ENCODE results near the gene FAM240A.

The FAM240A gene

DNA sequence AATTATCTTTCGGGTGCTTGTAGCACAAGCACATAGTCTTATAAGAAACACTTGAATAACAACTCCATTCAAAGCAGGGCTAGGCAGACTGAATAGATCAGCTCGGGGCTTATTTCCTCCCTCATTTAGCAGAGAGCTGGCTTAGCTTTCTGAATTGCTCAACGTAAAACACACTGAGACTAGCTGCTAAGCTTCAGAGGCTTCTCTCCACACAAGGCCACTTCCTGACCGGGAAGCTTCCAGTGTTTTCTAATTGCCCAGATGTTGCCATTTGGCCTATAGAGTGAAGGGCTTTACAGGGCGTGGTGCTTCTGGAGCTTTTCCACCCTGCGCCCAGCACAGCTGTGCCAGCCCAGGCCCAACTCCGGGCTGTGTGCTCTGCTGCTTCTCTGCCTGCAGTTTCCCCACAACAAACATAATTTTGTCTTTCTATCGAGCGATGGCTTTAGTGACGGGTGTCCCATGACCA lies 16.6 kb downstream of the FAM240A start:
- no peak for DNase-seq

DNA sequence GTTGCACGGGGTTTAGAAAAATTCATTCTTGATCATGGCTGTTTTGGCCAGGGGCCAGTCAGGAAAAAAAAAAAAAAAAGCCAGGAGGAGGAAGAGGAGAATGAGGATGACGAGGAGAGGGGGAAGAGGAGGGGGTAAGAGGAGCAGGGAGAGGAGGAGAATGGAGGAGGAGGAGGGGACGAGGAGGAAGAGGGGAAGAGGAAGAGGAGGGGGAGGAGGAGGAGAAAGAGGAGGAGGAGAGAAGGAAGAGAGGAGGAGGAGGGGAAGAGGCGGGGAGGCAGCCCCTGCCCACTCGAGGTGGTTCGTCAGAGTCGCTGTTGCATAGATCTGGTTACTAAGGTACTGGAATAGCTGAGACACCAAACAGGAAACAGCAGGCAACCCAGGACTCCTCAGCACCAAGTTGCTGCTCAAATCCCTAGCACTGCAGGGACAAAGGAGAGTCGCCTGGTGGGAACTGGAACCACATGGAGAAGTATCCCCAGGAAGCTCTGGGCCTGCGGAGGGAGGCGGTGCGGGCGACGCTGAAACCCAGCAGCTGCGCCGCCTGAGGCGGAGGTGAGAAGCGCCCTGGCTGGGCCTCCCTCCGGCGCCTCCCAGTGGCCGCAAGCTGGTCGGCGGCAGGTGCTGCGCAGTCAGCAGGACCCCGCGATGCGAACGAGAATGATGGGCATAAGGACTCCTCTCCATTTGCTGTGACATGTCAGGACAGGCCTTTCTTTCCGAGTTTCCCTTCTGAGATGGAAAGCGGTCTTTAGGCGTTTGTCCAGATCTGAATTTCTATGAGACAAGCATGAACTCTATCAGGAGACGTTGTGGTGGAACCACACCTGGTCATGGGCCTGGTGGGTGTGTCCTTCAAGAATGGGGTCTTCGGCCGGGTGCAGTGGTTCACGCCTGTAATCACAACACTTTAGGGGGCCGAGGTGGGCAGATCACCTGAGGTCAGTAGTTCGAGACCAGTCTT lies 17.5 kb downstream of the FAM240A start:
- DNase-seq = peak; percentile 83

DNA sequence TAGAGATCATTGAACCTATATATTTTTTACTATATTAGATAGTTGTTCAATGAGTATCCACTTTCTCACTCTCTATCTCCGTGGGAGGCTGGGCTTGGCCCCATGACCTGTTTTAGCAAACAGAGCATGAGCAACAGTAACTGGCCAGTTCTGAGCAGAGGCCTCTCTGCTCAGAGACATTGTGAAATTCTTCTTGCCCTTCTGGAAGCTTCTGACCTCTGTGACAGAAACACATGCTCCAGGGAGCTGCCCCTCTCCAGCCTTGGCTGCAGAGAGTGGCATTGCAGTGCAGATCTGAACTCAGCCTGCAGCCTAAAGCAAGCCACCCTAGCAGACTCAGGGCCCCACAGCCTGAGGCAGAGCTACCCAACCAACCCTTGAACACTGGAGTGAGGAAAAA lies 20.5 kb downstream of the FAM240A start:
- DNase-seq = no peak

DNA sequence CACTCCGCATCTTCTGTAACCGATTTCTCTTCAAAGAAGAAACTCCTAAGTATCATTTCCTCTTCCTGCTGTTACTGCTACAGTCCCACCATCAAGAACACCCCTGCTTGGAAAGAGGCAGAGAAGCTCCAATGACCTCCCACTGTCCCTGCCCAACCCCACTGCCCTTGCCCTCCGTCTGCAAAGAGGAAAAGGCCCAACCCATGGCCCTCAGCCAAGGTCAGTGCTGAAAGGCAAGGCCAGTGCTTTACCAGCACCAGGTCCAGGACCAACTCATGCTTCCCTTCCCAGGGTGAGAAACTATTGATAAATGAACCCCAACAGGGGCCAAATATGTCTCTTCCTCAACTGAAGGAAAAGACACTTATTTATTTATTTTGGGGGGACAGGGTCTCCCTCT lies 22.5 kb downstream of the FAM240A start:
- DNase-seq = no peak

DNA sequence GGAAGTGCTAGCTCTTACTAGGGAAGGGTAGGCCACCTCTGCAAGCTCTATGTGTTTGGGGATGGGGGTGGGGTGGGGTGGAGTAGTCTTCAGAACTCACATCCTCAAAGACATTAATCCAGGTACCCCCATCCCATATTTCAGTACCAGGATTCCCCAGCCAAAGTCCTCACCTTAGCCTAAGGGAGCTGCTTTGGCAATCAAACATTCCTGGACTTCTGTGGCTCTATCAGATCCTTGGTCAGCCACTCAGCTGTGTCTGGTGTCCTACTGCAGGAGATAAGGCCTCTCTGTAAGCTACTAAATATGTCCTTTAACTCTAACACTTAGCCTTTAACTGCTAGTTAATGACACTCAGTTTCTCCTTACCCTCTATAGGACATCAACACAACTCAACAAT lies 26.9 kb downstream of the FAM240A start:
- DNase-seq = no peak

DNA sequence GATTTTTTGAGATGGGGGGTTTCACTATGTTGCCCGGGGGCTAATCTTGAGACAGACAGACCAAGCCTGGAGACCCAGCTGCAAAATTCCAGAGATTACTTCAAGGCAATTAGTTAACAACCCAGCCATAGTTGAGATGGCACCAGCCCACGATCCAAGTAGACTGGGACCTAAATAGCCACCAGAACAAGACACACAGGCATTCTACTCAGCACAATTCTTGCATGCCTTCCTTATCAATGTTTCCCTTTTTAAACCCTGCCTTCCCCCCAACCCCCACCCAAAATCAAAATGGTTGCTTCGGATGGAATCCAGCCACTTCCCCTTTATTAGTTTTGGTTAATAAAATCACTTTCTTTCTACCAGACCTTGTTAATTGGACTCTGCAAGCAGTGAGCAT lies 28.6 kb downstream of the FAM240A start:
- no peak for DNase-seq

DNA sequence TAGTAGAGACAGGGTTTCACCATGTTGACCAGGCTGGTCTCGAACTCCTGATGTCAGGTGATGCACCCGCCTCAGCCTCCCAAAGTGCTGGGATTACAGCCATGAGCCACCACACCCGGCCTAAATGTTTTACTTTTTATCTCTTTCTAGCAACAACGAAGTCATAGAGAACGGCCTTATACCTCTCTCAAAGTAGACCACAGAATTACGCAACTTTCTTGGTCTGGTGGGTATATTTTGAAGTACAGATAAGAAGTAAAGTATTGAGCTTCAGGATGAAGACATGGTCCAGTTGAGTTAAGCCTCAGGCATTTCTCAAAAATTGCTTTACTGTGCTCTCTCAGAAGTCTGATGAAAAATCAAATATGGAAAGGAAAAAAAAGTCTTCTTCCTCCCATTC lies 30.6 kb downstream of the FAM240A start:
- no peak for DNase-seq

DNA sequence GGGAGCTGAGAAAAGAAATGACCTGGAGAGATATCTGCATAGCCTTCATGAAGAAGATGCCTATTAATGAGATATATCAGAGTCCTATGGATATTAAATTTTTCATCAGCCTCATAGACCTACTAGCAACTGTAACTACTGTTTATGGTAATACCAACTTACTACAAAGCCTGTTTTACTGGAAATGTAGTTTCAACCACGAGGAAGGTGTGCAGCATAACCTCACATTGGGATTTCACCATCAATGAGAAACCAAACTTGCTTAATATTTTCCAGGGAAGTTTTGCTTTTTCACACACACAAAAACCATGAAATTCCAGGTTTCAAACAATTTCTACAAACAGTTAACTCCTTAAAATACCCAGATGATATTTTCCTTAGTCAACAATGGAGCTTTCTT lies 31.4 kb downstream of the FAM240A start:
- DNase-seq = no peak

DNA sequence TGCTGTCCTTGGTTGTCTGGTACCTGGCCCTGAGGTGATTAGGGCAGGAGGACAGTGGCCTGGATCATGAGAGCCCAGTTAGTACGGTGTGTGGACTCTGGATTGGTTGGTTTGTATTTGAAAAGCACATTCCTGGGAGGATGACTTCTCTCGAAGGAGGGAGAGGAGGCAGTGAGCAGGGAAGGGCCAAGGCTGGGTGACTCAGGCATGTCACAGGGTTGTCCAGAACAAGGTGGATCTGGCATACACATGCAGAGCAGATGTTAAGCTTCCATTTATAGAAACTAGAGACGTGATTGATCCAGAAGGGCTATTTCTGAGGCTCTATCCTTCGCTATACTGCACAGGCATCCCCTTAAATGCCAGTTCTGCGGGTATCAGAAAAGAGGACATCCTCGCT lies 34.4 kb downstream of the FAM240A start:
- DNase-seq = no peak

DNA sequence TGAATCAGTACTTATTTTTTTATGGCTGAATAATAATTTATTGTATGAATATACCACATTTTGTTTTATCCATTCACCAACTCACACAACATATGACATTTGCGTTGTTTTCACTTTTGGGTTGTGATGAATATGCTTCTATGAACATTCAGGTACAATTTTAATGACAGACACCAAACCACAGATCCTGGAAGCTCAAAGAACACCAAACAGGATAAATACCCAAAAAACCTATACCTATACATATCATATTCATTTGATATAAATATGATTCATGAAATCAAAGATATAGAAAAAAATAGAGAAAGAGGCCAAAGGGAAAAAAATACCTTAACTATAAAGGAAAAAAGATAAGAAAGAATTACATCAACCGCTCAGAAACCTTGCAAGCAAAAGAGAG lies 35.8 kb downstream of the FAM240A start:
- no peak for DNase-seq

DNA sequence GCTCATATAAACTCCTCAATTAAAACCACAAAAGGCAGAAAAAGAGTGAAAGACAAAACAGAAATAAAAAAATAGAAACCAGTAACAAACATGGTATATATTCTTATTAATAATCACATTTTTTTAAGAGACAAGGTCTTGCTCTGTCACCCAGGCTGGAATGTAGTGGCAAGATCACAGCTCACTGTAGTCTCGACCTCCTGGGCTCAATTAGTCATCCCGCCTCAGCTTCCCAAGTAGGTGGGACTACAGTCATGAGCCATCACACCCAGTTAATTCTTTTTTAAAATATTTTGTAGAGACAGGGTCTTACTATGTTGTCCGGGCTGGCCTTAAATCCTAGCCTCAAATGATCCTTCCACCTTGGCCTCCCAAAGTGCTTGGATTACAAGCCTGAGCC lies 37.1 kb downstream of the FAM240A start:
- DNase-seq = no peak

DNA sequence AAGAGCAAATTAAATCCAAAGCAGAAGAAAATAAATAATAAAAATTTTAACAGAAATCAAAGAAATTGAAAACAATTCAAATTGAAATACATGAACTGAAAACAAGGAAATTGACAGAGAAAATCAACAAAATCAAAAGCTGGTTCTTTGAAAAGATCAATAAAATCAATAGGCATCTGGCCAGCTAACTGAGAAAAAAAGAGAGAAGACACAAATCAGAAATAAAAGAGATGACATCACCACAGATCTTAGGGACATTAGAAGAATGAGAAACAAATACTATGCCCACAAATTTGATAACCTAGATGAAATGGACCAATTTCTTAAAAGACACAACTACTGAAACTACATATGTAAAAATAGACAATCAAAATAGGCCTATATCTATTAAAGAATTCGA lies 38.8 kb downstream of the FAM240A start:
- no peak for DNase-seq

DNA sequence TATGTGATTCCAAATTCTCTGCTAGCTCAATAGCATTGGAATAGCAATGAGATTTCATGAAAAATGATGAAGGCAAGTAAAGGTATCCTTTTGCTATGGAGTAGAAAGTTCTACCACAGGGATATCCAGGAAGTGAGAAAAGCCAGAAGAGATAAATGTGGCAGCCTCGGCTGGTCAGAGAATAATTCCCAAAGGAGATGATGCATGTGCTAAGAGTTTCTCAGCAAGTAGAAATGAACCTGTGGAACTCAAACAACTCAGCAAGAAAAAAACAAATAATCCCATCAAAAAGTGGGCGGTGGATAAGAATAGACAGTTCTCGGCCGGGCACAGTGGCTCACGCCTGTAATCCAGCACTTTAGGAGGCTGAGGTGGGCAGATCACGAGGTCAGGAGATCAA lies 42.9 kb downstream of the FAM240A start:
- no peak for DNase-seq

DNA sequence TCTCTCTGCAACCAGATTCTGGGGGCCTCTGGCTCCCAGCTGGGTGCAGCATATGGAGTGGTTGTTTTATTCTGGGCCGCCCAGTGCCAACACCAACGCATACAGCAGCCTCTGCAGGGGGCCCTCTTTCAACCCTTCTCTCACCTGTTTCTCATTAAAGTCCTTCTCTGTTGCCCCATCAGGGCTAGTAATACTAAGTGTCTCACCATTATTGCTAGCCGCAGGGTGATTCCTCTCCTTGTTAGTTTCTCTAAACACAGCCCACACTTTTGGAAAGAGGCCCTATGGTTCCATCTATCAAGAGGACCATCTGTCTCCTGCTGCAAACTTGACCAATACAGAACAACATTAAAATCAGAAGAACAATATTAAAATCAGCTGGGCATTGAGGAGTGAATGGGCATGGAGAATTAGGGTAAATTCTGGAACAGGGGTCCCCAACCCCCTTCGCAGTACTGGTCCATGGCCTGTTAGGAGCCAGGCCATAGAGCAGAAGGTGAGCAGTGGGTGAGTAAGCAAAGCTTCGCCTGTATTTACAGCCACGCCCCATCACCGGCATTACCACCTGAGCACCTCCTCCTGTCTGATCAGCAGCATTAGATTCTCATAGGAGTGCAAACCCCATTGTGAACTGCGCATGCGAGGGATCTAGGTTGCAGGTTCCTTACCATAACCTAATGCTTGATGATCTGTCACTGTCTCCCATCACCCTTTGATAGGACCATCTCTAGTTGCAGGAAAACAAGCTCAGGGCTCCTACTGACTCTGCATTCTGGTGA lies 44.6 kb downstream of the FAM240A start:
- DNase-seq = no peak

DNA sequence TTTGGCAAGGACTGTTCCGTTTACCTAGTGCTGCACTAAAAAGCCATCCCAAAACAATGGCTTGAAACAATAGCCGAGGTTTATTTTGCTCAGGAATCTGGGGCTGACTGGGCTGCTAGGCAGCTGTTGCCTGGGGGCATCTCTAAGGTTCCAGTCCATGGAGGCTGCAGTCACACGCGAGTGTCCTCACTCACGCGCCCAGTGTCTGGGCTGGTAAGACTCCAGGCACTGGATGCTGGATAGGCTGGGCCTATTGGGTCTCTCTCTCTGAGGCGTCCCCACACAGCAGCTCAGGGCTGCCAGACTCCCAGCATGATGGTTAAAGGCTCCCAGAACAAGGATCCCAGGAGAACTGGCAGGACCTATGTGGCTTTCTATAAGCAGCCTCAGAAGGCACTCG lies 47.0 kb downstream of the FAM240A start:
- DNase-seq = no peak

DNA sequence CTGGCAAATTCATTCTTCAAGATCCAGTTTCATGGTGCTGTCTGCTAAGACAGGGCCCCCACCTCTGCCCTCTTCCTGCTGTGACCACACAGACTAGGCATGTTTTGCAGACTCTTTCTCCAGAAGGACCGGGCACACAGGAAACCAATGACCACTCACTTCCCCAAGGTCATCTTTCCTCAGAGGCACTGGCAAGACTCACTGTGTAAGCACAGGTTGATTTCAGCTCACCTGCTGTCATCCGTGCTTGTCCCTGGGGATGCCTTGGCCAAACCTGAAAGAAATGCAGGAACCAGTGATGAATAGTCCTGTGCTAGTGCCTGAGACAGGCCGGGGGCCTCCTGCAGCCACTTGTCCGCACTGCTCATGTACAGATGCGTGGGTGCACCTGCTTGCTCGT lies 47.7 kb downstream of the FAM240A start:
- DNase-seq = peak; percentile 15

DNA sequence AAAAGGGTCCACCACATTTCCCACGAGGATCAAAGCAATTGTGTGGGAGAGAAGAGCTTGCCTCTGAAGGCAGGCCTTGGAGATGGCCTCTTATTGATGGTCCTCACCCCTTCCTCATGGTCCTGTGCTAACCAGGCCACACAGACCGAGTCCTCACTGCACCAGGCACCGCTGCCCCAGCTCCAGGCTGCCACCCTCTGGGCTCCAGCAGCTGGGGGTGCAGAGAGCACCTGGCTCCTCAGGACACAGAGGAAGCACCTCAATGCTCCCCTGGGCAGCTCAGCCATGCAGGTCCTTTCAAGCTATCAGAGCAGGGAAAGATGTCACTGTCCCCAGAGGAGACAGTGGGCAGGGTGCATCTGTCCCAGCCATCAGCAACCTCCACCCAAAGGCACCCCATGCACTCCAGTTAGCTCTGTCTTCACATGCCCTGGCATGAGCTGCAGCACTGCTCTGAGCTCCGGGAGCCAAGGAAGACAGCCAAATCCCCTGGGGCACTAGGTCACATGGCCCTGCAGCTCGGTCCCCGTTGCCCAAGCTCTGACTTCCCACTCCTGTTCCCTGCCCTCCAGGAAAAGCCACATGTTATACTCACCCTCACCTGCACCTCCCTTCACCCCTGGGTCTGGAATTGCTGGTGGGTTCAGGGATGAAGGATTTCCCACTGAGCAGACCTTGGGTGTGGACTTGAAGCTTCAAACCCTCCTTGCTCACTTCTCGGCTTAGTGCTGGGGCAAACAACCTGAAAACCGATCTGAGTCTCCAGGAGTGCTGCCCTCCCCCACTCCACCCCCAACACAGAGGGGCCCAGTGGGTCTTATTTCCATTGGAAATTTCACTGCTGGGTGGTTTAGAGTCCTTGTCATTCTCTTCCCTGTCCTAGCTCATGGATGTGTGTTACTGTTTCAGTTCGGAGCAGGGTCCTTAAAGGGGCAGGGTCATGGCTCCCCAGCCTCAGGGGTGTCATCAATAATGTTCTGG lies 48.5 kb downstream of the FAM240A start:
- peak; percentile 10 for DNase-seq

DNA sequence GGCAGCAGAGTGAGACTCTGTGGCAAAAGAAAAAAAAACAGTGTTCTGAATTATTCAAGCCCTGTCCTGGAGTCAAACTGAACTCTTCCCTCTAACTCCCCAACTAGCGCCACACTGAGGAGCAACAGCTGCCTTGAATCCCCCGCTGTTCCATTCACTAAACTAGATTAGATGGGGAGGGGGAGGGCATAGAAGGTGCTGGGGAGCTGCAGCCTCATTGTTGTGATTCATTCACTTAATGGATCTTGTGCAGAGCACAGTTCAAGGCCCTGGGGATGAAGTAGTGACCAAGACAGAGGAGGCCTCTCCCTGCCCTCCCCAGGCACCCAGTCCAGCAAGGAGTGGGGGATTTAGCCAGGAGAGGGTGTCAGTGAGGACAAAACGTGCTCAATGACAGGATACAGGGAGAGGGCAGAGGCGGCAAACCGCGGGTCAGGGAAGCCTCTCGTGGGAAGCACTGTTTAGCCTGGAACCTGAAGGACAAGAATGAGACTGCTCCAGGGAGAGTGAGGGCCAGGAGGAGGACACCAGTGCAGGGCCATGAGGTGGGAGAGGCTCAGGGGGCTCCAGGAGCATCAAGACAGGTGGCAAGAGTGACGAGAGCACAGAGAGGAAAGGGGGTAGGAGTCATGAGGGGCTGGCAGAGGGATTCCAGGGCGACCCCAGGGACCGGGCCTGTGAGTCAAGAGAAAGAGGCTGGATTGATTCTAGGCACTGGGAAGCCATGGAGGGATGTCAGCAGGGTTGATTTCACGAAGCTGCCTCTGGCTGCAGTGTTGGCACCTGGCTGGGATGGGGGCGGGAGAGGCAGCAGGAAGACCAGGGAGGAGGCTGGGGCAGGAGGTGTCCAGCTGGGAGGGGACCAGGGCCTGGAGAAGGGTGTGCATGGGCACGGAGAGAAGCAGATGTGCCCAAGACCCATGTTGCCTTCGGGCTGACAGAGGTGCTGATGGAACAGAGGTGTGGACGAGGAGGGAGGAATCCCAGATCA lies 49.7 kb downstream of the FAM240A start:
- peak; percentile 7 for DNase-seq

DNA sequence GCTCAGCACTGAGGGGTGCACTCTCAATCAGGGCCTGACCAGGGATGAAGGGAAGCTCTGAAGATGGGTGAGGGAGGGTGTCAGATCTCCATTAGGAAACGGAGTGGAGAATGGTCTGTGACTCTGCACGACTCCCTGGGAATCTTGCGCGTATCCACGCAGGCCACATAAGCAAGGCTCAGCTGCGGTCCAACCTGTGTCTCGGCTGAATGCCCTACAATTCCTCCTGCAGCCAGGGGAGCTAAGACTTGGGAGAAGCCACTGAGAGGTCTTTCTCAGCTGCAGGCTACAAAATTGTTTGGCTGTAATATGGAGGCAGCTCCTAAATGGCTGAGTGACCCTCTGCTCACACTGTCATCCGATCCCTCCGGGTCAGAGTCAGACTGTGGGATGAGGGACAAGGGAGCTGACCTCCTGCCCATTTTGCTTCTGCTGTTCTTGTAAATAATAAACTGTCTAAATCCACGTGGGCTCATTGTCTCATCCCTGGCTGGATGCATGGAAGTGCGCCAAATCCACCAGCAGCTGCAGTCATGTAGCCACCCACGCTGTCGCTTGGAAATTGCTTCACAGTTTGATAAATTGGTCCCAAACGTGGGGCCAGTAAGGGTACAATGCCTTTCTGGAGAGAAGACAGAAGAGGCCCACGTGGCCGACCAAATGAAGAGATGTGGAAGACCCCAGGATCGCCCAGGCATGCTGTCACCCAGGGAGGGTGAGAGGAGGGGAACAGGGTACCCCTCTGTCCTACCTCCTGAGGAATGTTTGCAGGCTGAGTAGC lies 50.6 kb downstream of the FAM240A start:
- DNase-seq = no peak

DNA sequence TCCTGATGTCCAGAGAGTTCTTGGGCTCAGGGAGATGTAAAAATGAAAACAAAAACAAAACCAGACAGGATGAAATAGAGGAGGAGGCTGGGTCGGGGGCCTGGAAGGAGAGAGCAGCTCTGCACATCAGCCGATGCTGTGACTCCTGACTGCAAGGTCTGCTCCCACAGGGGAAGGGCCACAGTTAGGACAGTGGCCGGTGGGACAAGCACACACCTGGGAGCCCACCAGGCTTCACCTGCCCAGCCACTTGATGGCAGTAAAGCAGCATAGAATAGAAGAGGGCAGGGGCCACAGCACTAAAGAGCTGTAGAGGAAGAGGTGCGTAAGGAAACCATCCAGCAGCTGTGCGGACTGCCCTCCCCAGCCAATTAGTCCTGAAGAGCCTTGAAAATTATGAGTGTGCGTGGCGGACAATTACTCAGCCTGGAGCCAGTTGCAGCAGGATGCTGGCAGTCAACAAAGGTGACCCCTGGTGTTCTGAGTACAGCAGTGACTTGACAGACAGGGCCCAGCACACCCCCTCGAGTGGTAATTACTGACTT lies 51.3 kb downstream of the FAM240A start:
- no peak for DNase-seq
